ENCODE data around the gene SELENOF. TPM values are rescaled to one million over a fixed set of nuclear protein-coding genes. Genes with fewer than 3 reads are reported as not detected.

The SELENOF gene
- total RNA-seq, 1 donor from 2014 or later = 198 TPM

GRCh38 chr1:86933562-86934377, 19.8 kb upstream of the SELENOF start:
- no peak for DNase-seq (ENCODE audit: extremely low spot score, unreplicated experiment)
- no peak overlapping the region for H3K4me3 Mint-ChIP-seq (ENCODE audit: unreplicated experiment)
- H3K36me3 Mint-ChIP-seq (ENCODE audit: unreplicated experiment) = no peaks in the 10 kb centered on the region
- TF ChIP-seq, protein P1, sequence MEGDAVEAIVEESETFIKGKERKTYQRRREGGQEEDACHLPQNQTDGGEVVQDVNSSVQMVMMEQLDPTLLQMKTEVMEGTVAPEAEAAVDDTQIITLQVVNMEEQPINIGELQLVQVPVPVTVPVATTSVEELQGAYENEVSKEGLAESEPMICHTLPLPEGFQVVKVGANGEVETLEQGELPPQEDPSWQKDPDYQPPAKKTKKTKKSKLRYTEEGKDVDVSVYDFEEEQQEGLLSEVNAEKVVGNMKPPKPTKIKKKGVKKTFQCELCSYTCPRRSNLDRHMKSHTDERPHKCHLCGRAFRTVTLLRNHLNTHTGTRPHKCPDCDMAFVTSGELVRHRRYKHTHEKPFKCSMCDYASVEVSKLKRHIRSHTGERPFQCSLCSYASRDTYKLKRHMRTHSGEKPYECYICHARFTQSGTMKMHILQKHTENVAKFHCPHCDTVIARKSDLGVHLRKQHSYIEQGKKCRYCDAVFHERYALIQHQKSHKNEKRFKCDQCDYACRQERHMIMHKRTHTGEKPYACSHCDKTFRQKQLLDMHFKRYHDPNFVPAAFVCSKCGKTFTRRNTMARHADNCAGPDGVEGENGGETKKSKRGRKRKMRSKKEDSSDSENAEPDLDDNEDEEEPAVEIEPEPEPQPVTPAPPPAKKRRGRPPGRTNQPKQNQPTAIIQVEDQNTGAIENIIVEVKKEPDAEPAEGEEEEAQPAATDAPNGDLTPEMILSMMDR (IDR thresholded peaks at IDR 0.05) = no peak
- no peaks in the 10 kb centered on the region for H3K27me3 Mint-ChIP-seq (ENCODE audit: unreplicated experiment)
- H3K4me1 Mint-ChIP-seq (ENCODE audit: unreplicated experiment) = peaks cover 7% of the 10 kb centered on the region
- H3K9me3 Mint-ChIP-seq (ENCODE audit: unreplicated experiment) = no peaks in the 10 kb centered on the region
- no peak overlapping the region for H3K27ac Mint-ChIP-seq (ENCODE audit: unreplicated experiment)

DNA sequence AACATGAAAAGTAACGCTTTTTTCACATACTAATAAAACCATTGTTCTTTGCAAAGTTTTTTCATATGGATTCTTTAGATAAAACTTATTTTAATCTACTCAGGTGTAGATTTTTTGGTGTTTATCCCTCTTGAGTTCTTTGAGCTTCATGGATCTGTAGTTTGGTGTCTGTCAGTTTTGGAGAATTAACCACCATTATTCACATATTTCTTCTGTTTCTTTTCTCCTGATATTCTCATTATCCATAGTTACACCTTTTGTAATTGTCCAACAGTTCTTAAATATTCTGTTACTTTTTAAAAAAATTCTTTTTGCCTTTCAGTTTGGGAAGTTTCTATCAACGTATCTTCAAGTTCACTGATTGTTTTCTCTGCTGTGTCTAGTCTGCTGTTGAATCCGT, 19.1 kb upstream of the SELENOF start:
- Mint-ChIP-seq H3K27me3 (ENCODE audit: unreplicated experiment) (no peaks in the 10 kb centered on the region), H3K27ac (ENCODE audit: unreplicated experiment) (no peak overlapping the region), H3K9me3 (ENCODE audit: unreplicated experiment) (no peaks in the 10 kb centered on the region), H3K36me3 (ENCODE audit: unreplicated experiment) (no peaks in the 10 kb centered on the region), H3K4me3 (ENCODE audit: unreplicated experiment) (no peak overlapping the region), H3K4me1 (ENCODE audit: unreplicated experiment) (peaks cover 6% of the 10 kb centered on the region)
- TF ChIP-seq, protein P1 (IDR thresholded peaks at IDR 0.05) = no peak
- DNase-seq (ENCODE audit: extremely low spot score, unreplicated experiment) = no peak

GRCh38 chr1:86928819-86929218, 14.9 kb upstream of the SELENOF start:
- Mint-ChIP-seq H3K9me3 (ENCODE audit: unreplicated experiment) (peaks cover 12% of the 10 kb centered on the region), H3K4me3 (ENCODE audit: unreplicated experiment) (no peak overlapping the region), H3K4me1 (ENCODE audit: unreplicated experiment) (peaks cover 6% of the 10 kb centered on the region), H3K36me3 (ENCODE audit: unreplicated experiment) (peaks cover under 1% of the 10 kb centered on the region), H3K27me3 (ENCODE audit: unreplicated experiment) (no peaks in the 10 kb centered on the region), H3K27ac (ENCODE audit: unreplicated experiment) (no peak overlapping the region)
- no peak for DNase-seq (ENCODE audit: extremely low spot score, unreplicated experiment)
- TF ChIP-seq, protein P1 (IDR thresholded peaks at IDR 0.05) = no peak

GRCh38 chr1:86926883-86927282, 13.0 kb upstream of the SELENOF start:
- Mint-ChIP-seq H3K9me3 (ENCODE audit: unreplicated experiment) (peaks cover 22% of the 10 kb centered on the region), H3K36me3 (ENCODE audit: unreplicated experiment) (peaks cover 2% of the 10 kb centered on the region), H3K27ac (ENCODE audit: unreplicated experiment) (no peak overlapping the region), H3K4me1 (ENCODE audit: unreplicated experiment) (peaks cover 6% of the 10 kb centered on the region), H3K4me3 (ENCODE audit: unreplicated experiment) (no peak overlapping the region), H3K27me3 (ENCODE audit: unreplicated experiment) (no peaks in the 10 kb centered on the region)
- TF ChIP-seq, protein P1 (IDR thresholded peaks at IDR 0.05) = no peak
- DNase-seq (ENCODE audit: extremely low spot score, unreplicated experiment) = no peak

DNA sequence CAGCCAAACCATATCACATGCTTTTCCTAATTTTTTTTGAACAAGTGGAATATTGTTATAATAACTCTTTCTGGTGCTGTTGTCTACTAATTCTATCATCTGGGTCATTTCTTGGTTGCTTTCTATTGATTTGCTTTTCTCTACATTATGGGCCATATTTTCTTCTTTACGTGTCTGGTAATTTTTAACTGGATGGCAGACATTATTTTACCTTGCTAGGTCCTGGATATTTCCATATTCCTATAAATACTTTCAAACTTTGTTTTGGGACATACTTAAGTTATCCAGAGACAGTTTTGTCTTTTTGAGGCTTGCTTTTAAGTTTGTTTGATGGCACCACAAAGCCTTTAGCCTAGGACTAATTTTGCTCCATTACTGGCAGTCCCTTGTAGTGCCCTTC, 11.8 kb upstream of the SELENOF start:
- Mint-ChIP-seq H3K27me3 (ENCODE audit: unreplicated experiment) (no peaks in the 10 kb centered on the region), H3K9me3 (ENCODE audit: unreplicated experiment) (peaks cover 22% of the 10 kb centered on the region), H3K4me1 (ENCODE audit: unreplicated experiment) (peaks cover 6% of the 10 kb centered on the region), H3K27ac (ENCODE audit: unreplicated experiment) (no peak overlapping the region), H3K4me3 (ENCODE audit: unreplicated experiment) (no peak overlapping the region), H3K36me3 (ENCODE audit: unreplicated experiment) (peaks cover 2% of the 10 kb centered on the region)
- TF ChIP-seq, protein P1 (IDR thresholded peaks at IDR 0.05) = no peak
- no peak for DNase-seq (ENCODE audit: extremely low spot score, unreplicated experiment)
